ENCODE results near the gene CYFIP1.

The CYFIP1 gene

DNA sequence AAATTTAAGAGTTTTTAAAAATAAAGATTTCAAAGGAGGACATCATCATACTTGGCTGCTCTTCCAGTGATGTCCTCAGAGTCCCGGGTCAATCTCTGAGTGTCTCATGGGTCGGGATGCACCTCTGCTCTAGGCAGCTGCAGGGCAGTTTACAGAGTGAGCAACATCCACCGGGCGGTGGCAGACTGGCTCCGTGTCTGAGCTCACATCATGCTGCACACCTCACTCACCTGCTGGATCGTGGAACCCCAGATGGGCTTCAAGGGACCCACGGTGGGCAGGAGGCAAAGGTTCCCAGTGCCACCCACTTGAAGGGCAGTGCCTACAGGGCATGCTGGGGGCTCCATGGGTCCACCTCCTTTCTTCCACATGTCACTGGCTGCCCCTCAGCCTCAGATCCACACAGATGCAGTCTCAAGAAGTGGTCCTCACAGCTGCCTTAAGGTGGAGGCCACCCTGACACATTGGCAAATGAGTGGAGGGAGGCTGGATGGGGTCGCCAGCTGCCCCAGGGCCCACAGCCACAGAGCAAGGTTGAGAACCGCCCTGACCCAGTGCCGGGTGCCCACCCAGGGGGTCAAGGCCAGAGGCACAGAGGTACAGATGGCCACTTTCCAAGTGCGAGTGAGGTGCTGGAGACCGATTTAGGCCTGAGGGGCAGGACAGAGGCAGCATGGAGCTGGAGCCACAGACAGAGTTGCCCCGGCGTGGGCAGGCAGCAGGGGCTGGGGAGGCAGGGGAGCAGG is 25.2 kb downstream of the CYFIP1 start:
- no peak for TF ChIP-seq FOXP2 (optimal IDR thresholded peaks at IDR 0.05; ENCODE audit: borderline replicate concordance, extremely low read depth, extremely low read length, insufficient read depth)
- no peak for TF ChIP-seq SIN3A (IDR thresholded peaks at IDR 0.05; ENCODE audit: borderline replicate concordance, insufficient read depth, low read length)
- TF ChIP-seq, protein P1, sequence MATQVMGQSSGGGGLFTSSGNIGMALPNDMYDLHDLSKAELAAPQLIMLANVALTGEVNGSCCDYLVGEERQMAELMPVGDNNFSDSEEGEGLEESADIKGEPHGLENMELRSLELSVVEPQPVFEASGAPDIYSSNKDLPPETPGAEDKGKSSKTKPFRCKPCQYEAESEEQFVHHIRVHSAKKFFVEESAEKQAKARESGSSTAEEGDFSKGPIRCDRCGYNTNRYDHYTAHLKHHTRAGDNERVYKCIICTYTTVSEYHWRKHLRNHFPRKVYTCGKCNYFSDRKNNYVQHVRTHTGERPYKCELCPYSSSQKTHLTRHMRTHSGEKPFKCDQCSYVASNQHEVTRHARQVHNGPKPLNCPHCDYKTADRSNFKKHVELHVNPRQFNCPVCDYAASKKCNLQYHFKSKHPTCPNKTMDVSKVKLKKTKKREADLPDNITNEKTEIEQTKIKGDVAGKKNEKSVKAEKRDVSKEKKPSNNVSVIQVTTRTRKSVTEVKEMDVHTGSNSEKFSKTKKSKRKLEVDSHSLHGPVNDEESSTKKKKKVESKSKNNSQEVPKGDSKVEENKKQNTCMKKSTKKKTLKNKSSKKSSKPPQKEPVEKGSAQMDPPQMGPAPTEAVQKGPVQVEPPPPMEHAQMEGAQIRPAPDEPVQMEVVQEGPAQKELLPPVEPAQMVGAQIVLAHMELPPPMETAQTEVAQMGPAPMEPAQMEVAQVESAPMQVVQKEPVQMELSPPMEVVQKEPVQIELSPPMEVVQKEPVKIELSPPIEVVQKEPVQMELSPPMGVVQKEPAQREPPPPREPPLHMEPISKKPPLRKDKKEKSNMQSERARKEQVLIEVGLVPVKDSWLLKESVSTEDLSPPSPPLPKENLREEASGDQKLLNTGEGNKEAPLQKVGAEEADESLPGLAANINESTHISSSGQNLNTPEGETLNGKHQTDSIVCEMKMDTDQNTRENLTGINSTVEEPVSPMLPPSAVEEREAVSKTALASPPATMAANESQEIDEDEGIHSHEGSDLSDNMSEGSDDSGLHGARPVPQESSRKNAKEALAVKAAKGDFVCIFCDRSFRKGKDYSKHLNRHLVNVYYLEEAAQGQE (IDR thresholded peaks at IDR 0.05; ENCODE audit: insufficient read depth in 1 of 2, low read depth in 2 of 2, low read length in 2 of 2), result no peak
- TF ChIP-seq TAF1 (IDR thresholded peaks at IDR 0.05; ENCODE audit: borderline replicate concordance, insufficient read depth, low read length), result no peak
- TF ChIP-seq POLR2AphosphoS5 (IDR thresholded peaks at IDR 0.05; ENCODE audit: low read depth, low read length), result no peak

DNA sequence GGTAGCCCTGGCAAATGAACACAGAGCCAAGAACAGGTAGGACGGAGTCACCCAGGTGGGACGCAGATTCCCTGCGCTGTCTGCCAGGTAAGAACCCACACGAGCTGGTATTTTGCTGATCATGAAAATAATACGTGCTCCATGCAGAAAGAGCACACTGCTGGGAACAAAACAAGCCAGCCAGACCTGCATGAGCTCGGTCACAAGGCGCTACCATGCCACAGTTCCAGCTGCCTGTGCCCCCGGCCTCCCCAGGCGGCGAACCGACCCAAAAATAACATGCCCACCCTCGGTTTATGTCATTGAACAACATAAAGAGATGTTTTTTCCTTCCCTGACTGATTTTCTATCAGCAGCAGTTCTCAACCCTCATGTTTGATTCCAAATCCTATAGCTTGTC is 25.8 kb downstream of the CYFIP1 start:
- TF ChIP-seq SIN3A (IDR thresholded peaks at IDR 0.05; ENCODE audit: borderline replicate concordance, insufficient read depth, low read length) (no peak), TAF1 (IDR thresholded peaks at IDR 0.05; ENCODE audit: borderline replicate concordance, insufficient read depth, low read length) (no peak)

DNA sequence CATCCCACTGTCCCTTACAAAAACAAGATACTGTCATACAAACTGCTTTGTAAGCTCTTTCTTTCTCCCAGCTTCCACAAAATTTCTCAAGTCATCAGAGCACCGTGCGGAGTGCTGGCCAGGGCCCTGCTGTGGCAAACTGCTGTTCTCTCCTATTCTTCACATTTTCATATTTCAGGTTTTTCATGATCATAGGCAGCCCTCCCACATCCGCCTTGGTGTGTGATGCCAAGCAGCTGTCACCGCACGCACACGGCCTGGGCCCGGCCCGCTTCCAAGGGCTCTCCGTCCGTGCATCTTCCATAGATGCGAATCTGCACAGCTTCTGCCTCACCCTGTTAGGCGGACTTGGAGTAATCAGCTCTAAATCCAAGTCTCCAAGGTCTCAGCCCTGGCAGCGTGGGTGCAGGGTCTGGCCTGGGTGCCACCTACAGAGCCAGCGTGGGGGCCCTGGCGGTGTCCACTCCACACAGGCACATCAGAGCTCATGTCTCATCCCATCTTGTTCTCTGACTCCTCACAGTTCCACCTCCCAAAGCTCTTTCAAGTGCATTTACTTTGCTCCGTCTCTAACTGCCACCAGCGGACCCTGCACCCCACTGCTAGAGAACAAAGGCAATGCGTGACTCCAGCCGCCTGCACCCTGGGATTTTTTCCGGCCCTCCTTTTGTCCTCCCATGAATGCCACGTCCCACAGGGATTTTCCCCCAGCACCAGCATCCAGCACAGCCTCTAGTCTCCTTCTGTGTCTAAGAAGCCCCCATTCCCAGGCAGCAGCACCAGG is 27.2 kb downstream of the CYFIP1 start:
- TF ChIP-seq, protein P1 (IDR thresholded peaks at IDR 0.05; ENCODE audit: insufficient read depth in 1 of 2, low read depth in 2 of 2, low read length in 2 of 2), result no peak
- no peak for TF ChIP-seq TAF1 (IDR thresholded peaks at IDR 0.05; ENCODE audit: borderline replicate concordance, insufficient read depth, low read length)
- no peak for TF ChIP-seq SIN3A (IDR thresholded peaks at IDR 0.05; ENCODE audit: borderline replicate concordance, insufficient read depth, low read length)
- no peak for TF ChIP-seq POLR2AphosphoS5 (IDR thresholded peaks at IDR 0.05; ENCODE audit: low read depth, low read length)
- TF ChIP-seq FOXP2 (optimal IDR thresholded peaks at IDR 0.05; ENCODE audit: borderline replicate concordance, extremely low read depth, extremely low read length, insufficient read depth), result no peak

DNA sequence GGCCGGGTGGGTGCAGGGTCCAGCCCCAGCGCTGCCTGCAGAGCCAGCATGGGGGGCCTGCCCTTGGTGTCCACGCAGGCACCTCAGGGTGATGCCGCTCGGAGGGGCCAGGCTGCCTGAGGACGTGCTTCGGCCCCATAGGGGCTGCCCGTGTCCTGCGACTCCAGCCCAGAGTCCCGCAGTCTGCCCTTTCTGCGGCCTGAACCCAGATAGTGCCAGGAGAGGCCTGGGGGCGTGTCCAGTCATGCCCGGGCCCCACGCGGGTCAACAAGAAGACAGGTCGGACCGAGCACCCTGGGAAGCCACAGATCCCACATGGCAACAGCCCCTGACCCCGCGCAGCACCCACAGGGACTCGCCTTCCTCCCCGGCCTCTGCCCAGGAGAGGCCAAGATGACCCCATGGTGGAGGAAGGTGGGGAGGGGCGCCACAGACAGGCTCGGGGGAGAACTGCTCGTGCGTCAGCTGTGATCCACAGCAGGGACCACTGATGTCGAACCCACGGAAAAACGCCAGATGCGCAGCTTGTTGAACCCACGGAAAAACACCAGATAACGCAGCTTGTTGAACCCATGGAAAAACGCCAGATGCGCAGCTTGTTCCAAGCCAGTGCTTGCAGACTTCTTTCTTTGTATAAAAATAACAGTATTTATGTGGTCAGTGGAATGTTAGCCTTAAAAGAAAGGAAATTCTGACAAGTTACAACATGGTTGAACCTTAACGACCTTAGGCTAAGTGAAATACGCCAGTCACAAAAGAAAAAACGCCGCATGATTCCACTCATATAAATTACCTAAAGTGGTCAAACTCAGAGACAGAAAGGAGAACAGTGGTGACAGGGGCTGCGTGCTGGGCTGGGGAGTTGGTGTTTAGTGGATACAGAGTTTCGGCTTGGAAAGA is 28.5 kb downstream of the CYFIP1 start:
- no peak for TF ChIP-seq SIN3A (IDR thresholded peaks at IDR 0.05; ENCODE audit: borderline replicate concordance, insufficient read depth, low read length)
- no peak for TF ChIP-seq POLR2AphosphoS5 (IDR thresholded peaks at IDR 0.05; ENCODE audit: low read depth, low read length)
- TF ChIP-seq FOXP2 (optimal IDR thresholded peaks at IDR 0.05; ENCODE audit: borderline replicate concordance, extremely low read depth, extremely low read length, insufficient read depth), result no peak
- no peak for TF ChIP-seq TAF1 (IDR thresholded peaks at IDR 0.05; ENCODE audit: borderline replicate concordance, insufficient read depth, low read length)
- TF ChIP-seq, protein P1 (IDR thresholded peaks at IDR 0.05; ENCODE audit: insufficient read depth in 1 of 2, low read depth in 2 of 2, low read length in 2 of 2), result no peak

DNA sequence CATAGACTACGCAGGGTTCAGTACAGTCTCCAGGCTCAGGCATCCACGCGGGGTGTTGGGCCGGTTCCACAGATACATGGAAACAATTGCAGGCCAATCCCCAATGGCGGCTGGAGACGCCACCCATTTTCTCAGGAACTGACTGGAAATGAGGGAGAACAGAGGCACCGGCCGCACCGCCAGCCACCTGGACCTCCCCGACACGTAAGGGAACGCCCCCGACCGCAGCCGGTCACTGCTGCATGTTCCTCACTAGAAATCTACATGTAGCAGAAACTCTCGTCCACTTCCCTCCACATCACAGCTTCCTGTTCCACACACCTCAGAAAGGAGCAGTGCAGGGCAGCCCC is 29.2 kb downstream of the CYFIP1 start:
- TF ChIP-seq, protein P1 (IDR thresholded peaks at IDR 0.05; ENCODE audit: insufficient read depth in 1 of 2, low read depth in 2 of 2, low read length in 2 of 2), result no peak
- TF ChIP-seq TAF1 (IDR thresholded peaks at IDR 0.05; ENCODE audit: borderline replicate concordance, insufficient read depth, low read length) (no peak), POLR2AphosphoS5 (IDR thresholded peaks at IDR 0.05; ENCODE audit: low read depth, low read length) (no peak), SIN3A (IDR thresholded peaks at IDR 0.05; ENCODE audit: borderline replicate concordance, insufficient read depth, low read length) (no peak), FOXP2 (optimal IDR thresholded peaks at IDR 0.05; ENCODE audit: borderline replicate concordance, extremely low read depth, extremely low read length, insufficient read depth) (no peak)
